ENCODE data around the gene TANGO6. TPM values are rescaled to one million over a fixed set of nuclear protein-coding genes. Genes with fewer than 3 reads are reported as not detected.

TANGO6 gene
- polyA plus RNA-seq, 2 of the 4 experiments (the other 2 are of a cell fraction) = 8.1 to 19.5 TPM

DNA sequence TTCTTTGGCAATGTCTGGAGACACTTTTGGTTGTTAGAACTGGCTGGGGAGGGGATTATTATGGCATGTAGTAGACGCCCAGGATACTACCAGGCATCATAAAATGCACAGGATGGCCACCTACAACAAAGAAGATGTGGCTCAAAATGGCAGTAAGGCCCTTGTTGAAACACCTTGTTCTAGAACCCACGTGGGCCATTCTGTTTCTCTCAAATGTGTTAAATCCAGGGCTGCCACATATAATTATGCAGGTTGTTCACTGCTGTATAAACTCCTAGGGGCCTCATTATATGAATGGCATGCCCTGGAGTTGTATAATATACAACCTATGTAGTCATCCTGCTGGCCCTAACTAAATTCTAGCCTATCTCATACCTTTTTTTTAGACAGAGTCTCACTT lies 138.6 kb downstream of the TANGO6 start:
- WGBS (ENCODE audit: missing lambda C conversion rate) = 78% methylated on average over 2 of the region's 2 CpGs
- ChIA-PET POLR2A (no interaction called here), CTCF (no interaction called here)
- DNase-seq (ENCODE audit: low read depth in 1 of 2, low spot score in 1 of 2) (no peak), ATAC-seq (no peak), FAIRE-seq (no peak)
- TF ChIP-seq CHD4 (IDR thresholded peaks at IDR 0.05; ENCODE audit: borderline replicate concordance) (no peak), GATA3 (IDR thresholded peaks at IDR 0.05; ENCODE audit: borderline replicate concordance) (no peak), PHF8 (IDR thresholded peaks at IDR 0.05; ENCODE audit: borderline replicate concordance, low read depth) (no peak), EHMT2 (IDR thresholded peaks at IDR 0.05; ENCODE audit: low read depth) (no peak), RFX5 (IDR thresholded peaks at IDR 0.05) (no peak), ZNF302 (CRISPR knock-in tag; IDR thresholded peaks at IDR 0.05) (no peak), NR3C1 (IDR thresholded peaks at IDR 0.05) (no peak), ZC3H11A (IDR thresholded peaks at IDR 0.05) (no peak), HDAC2 (IDR thresholded peaks at IDR 0.05) (no peak), CBX8 (IDR thresholded peaks at IDR 0.05) (no peak), ELK1 (IDR thresholded peaks at IDR 0.05; ENCODE audit: low read depth, low read length) (no peak)
- H3K9me3 ChIP-seq = no peaks in the 10 kb centered on the region
- no peak overlapping the region for H3K27ac ChIP-seq
- no peak overlapping the region for H3K4me2 ChIP-seq
- peaks cover 11% of the 10 kb centered on the region for H3K4me1 ChIP-seq
- no peak overlapping the region for H3K4me3 ChIP-seq

DNA sequence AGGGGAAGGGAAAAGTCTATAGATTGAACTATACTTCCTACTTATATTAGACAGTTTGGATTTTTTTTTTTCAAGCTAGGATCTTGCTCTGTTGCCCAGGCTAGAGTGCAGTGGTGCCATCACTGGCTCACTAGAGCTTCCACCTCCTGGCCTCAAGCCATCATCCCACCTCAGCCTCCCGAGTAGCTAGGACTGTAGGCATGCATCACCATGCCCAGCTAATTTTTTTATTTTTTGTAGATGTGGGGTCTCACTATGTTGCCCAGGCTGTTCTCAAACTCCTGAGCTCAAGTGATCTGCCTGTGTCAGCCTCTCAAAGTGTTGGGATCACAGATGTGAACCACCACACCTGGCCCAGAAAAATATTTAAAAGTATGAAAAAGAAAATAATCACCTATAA lies 141.1 kb downstream of the TANGO6 start:
- ChIA-PET CTCF (interaction anchor here (1.2 to 3.1 kb wide), 3 partner anchors 71 to 139 kb away, joined by 3 to 13 read pairs (median 3); partner anchors contain the start of gene HAS3), POLR2A (no interaction called here)
- no peak for ATAC-seq
- TF ChIP-seq SREBF2 (IDR thresholded peaks at IDR 0.05) = no peak
- no peak for TF ChIP-seq HOXB13 (CRISPR knock-in tag; IDR thresholded peaks at IDR 0.05; ENCODE audit: low read depth)
- TF ChIP-seq ESRRA (IDR thresholded peaks at IDR 0.05; ENCODE audit: borderline replicate concordance, low read length) = no peak
- TF ChIP-seq ZFP36 (IDR thresholded peaks at IDR 0.05; ENCODE audit: borderline replicate concordance, partially characterized antibody) = no peak
- TF ChIP-seq RCOR1 (IDR thresholded peaks at IDR 0.05; ENCODE audit: low read depth, low read length) = no peak
- TF ChIP-seq RNF2 (IDR thresholded peaks at IDR 0.05; ENCODE audit: borderline replicate concordance, low read depth) = no peak
- TF ChIP-seq KDM1A (IDR thresholded peaks at IDR 0.05; ENCODE audit: low read depth) = no peak
- no peak for TF ChIP-seq EHF (CRISPR knock-in tag; IDR thresholded peaks at IDR 0.05)
- no peak for TF ChIP-seq HMGXB4 (CRISPR knock-in tag; IDR thresholded peaks at IDR 0.05; ENCODE audit: borderline replicate concordance)
- Histone ChIP-seq H3K4me1 (peaks cover 26% of the 10 kb centered on the region), H3K27ac (0 out of 6 replicates have a peak overlapping the region, but pooled peaks of 1 of the 2 experiments have one; percentile 27), H3K4me2 (no peak overlapping the region), H3K4me3 (no peak overlapping the region), H3K9me3 (no peaks in the 10 kb centered on the region)
- WGBS (ENCODE audit: missing lambda C conversion rate) = 42% methylated on average over 1 of the region's 1 CpG
- FAIRE-seq = no peak
- DNase-seq (ENCODE audit: low read depth in 1 of 2, low spot score in 1 of 2) = no peak

DNA sequence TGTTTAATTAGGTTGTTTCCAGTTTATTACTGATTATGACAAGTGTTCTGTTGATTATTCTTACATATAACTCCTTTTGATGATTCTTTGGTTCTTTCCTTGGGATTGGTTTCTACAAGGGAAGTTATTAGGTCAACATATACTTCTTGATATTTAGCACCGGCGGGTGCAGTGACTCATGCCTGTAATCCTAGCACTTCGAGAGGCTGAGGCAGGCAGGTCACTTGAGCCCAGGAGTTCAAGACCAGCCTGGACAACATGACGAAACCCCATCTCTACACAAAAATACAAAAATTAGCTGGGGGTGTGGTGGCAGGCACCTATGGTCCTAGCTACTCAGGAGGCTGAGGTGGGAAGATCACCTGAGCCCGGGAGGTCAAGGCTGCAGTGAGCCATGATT lies 141.9 kb downstream of the TANGO6 start:
- Histone ChIP-seq H3K4me3 (no peak overlapping the region), H3K4me1 (peaks cover 26% of the 10 kb centered on the region), H3K4me2 (no peak overlapping the region), H3K27ac (peak overlapping the region in 1 of 2 experiments; percentile 66; a peak in 3 of 6 replicates), H3K9me3 (no peaks in the 10 kb centered on the region)
- no peak for ATAC-seq
- ChIA-PET CTCF (interaction anchor here (0.9 to 3.1 kb wide), 5 partner anchors 33 to 138 kb away, joined by 3 to 13 read pairs (median 4); no protein-coding TSS in a partner anchor), POLR2A (no interaction called here)
- DNase-seq (ENCODE audit: low read depth in 1 of 2, low spot score in 1 of 2) = no peak
- FAIRE-seq = no peak
- 59% methylated on average over 5 of the region's 5 CpGs for WGBS (ENCODE audit: missing lambda C conversion rate)
- TF ChIP-seq ESRRA (IDR thresholded peaks at IDR 0.05; ENCODE audit: borderline replicate concordance, low read length) (no peak), RARB (CRISPR knock-in tag; IDR thresholded peaks at IDR 0.05) (no peak), MYC (IDR thresholded peaks at IDR 0.05; ENCODE audit: borderline replicate concordance, low read length) (no peak), RCOR1 (IDR thresholded peaks at IDR 0.05; ENCODE audit: low read depth, low read length) (no peak), ELK1 (IDR thresholded peaks at IDR 0.05; ENCODE audit: low read depth, low read length) (no peak), CBX2 (IDR thresholded peaks at IDR 0.05; ENCODE audit: borderline replicate concordance, low read depth) (no peak), NFE2L2 (conservative IDR thresholded peaks at IDR 0.05; ENCODE audit: low read length) (no peak)
- TF ChIP-seq, protein P1, sequence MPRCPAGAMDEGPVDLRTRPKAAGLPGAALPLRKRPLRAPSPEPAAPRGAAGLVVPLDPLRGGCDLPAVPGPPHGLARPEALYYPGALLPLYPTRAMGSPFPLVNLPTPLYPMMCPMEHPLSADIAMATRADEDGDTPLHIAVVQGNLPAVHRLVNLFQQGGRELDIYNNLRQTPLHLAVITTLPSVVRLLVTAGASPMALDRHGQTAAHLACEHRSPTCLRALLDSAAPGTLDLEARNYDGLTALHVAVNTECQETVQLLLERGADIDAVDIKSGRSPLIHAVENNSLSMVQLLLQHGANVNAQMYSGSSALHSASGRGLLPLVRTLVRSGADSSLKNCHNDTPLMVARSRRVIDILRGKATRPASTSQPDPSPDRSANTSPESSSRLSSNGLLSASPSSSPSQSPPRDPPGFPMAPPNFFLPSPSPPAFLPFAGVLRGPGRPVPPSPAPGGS (IDR thresholded peaks at IDR 0.05) = no peak
- TF ChIP-seq, protein P2, sequence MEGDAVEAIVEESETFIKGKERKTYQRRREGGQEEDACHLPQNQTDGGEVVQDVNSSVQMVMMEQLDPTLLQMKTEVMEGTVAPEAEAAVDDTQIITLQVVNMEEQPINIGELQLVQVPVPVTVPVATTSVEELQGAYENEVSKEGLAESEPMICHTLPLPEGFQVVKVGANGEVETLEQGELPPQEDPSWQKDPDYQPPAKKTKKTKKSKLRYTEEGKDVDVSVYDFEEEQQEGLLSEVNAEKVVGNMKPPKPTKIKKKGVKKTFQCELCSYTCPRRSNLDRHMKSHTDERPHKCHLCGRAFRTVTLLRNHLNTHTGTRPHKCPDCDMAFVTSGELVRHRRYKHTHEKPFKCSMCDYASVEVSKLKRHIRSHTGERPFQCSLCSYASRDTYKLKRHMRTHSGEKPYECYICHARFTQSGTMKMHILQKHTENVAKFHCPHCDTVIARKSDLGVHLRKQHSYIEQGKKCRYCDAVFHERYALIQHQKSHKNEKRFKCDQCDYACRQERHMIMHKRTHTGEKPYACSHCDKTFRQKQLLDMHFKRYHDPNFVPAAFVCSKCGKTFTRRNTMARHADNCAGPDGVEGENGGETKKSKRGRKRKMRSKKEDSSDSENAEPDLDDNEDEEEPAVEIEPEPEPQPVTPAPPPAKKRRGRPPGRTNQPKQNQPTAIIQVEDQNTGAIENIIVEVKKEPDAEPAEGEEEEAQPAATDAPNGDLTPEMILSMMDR (IDR thresholded peaks at IDR 0.05) = no peak
